K562 (cell line): ENCODE data around the gene ASZ1. TPM values are rescaled to one million over a fixed set of nuclear protein-coding genes. Genes with fewer than 3 reads are reported as not detected.

Experiments
- ATAC-seq: fragments of 200-7000 bp; cut with Tn5 transposase; 3 replicates; pipeline ENCODE4 v1.9.1; 2020; ENCODE audit warnings: moderate library complexity
- BruUV-seq: library from RNA; stranded (reverse); fragments of 400-500 nt; replicated peaks from 2 replicates; lab custom pipeline; 2021; lab: Mats Ljungman, UMichigan
- CTCF ChIA-PET: fragments of 300-600 bp; formaldehyde crosslinking; extraction: SDS; loops from one replicate; lab custom pipeline; 2021; ENCODE audit warnings: low intra/inter-chr PET ratio; lab: Yijun Ruan, JAX
- POLR2A ChIA-PET: fragments of 300-600, 350-650 bp; sonication (Branson Sonifier 250); formaldehyde crosslinking; extraction: SDS; loops from one replicate; lab custom pipeline; 2021; ENCODE audit warnings: antibody characterized with exemption, inconsistent platforms; lab: Yijun Ruan, JAX
- DNase-seq, 4 experiments: peaks; one replicate each; pipeline versions ENCODE4 v3.0.0 to v3.0.0-alpha.2; 2011 to 2018; ENCODE audit warnings: low spot score in 3 of 4, mixed read lengths in 3 of 4; ENCODE audit errors: extremely low read depth in 1 of 4
- FAIRE-seq: peaks from 2 replicates; lab custom pipeline; 2011; peaks lifted over from hg19 to GRCh38; lab: Jason Lieb, UNC
- H2AFZ ChIP-seq: 2 replicates; pipeline ENCODE4 v1.6.0; 2011; ENCODE audit warnings: low read depth, low read length, control low read depth, inconsistent platforms
- H3K27ac ChIP-seq: fragments of 200-600 bp; 3 replicates; pipeline ENCODE4 v1.8.0; 2011; ENCODE audit warnings: low read depth, mild to moderate bottlenecking, control low read depth, inconsistent platforms, low read length, moderate library complexity, mixed read lengths; ENCODE audit errors: extremely low read depth
- H3K27me3 ChIP-seq, 2 experiments: fragments of 300-600 bp in 1 of 2; 2 replicates in 1 of 2; 3 replicates in 1 of 2; pipeline versions ENCODE4 v1.6.0 to v1.8.0; 2011; ENCODE audit warnings: inconsistent platforms in 2 of 2, low read length in 2 of 2, mild to moderate bottlenecking in 1 of 2, mixed read lengths in 1 of 2, moderate library complexity in 1 of 2; ENCODE audit not compliant: control insufficient read depth in 2 of 2, insufficient read depth in 2 of 2
- H3K36me3 ChIP-seq: fragments of 300-600 bp; 3 replicates; pipeline ENCODE4 v1.8.0; 2011; ENCODE audit warnings: mild to moderate bottlenecking, low read length, inconsistent platforms; ENCODE audit not compliant: control insufficient read depth, insufficient read depth
- H3K4me1 ChIP-seq, 2 experiments: fragments of 200-600 bp in 1 of 2; replicated peaks in 1 of 2; 2 replicates in 1 of 2; 3 replicates in 1 of 2; pipeline versions ENCODE4 v1.5.1 to v1.8.0; 2011; ENCODE audit warnings: inconsistent platforms in 2 of 2, low read length in 2 of 2, mild to moderate bottlenecking in 1 of 2, mixed read lengths in 1 of 2, moderate library complexity in 1 of 2; ENCODE audit not compliant: control insufficient read depth in 2 of 2, insufficient read depth in 2 of 2
- H3K4me2 ChIP-seq: 2 replicates; pipeline ENCODE4 v1.6.1; 2011; ENCODE audit warnings: low read length, control low read depth, inconsistent platforms, mixed read lengths; ENCODE audit not compliant: insufficient read depth
- H3K4me3 ChIP-seq: fragments of 200-600 bp; sonication (generic), shearing (Covaris generic); 2 replicates; pipeline ENCODE4 v1.5.1; 2016; ENCODE audit warnings: control low read depth, inconsistent platforms
- H3K79me2 ChIP-seq: fragments of 200-600 bp; 3 replicates; pipeline ENCODE4 v1.8.0; 2011; ENCODE audit warnings: low read length, inconsistent platforms; ENCODE audit not compliant: control insufficient read depth, insufficient read depth
- H3K9ac ChIP-seq, 2 experiments: 2 replicates each; pipeline versions ENCODE4 v1.6.0 to v1.6.1; 2011; ENCODE audit warnings: low read depth in 2 of 2, low read length in 2 of 2, control low read depth in 1 of 2, inconsistent platforms in 1 of 2, mild to moderate bottlenecking in 1 of 2, mixed read lengths in 1 of 2; ENCODE audit not compliant: insufficient read depth in 1 of 2
- H3K9me1 ChIP-seq: one replicate; pipeline ENCODE4 v1.6.0; 2011; ENCODE audit warnings: inconsistent platforms, mild to moderate bottlenecking, low read length, moderate library complexity; ENCODE audit not compliant: control insufficient read depth, insufficient read depth
- H3K9me3 ChIP-seq: replicated peaks from 2 replicates; pipeline ENCODE4 v1.5.1; 2011; ENCODE audit warnings: low read depth, low read length, inconsistent platforms; ENCODE audit not compliant: control insufficient read depth, insufficient read depth
- H4K20me1 ChIP-seq: replicated peaks from 2 replicates; pipeline ENCODE4 v1.6.1; 2011; ENCODE audit warnings: low read length, inconsistent platforms, mixed read lengths; ENCODE audit not compliant: control insufficient read depth, insufficient read depth
- AFF4 ChIP-seq: sonication (generic); formaldehyde crosslinking; IDR thresholded peaks from 2 replicates; pipeline ENCODE4 v1.8.0; 2023; ENCODE audit warnings: mild to moderate bottlenecking, missing genetic modification reagents
- CAMTA2 ChIP-seq: fragments of 250-450 bp; sonication (Bioruptor Pico); conservative IDR thresholded peaks from 2 replicates; pipeline ENCODE4 v1.5.1; 2022
- ERF ChIP-seq: fragments of 450-650 bp; formaldehyde crosslinking; IDR thresholded peaks from 2 replicates; pipeline ENCODE4 v1.4.0; 2020; ENCODE audit warnings: mild to moderate bottlenecking, mixed read lengths
- GABPB1 ChIP-seq: sonication (generic); formaldehyde crosslinking; IDR thresholded peaks from 2 replicates; pipeline ENCODE4 v1.8.0; 2022; ENCODE audit warnings: mild to moderate bottlenecking, missing genetic modification reagents
- HOXB6 ChIP-seq: fragments of 250-450 bp; sonication (Bioruptor Pico); IDR thresholded peaks from 2 replicates; pipeline ENCODE4 v1.5.1; 2022; ENCODE audit warnings: mild to moderate bottlenecking, borderline replicate concordance
- LCOR ChIP-seq: sonication (generic); formaldehyde crosslinking; IDR thresholded peaks from 2 replicates; pipeline ENCODE4 v1.8.0; 2022; ENCODE audit warnings: mild to moderate bottlenecking, missing genetic modification reagents
- MIER1 ChIP-seq: fragments of 450-650 bp; IDR thresholded peaks from 2 replicates; pipeline ENCODE4 v1.6.1; 2016; ENCODE audit warnings: antibody characterized with exemption, mild to moderate bottlenecking, low read depth
- MITF ChIP-seq: IDR thresholded peaks from 2 replicates; pipeline ENCODE4 v1.6.1; 2014; ENCODE audit warnings: antibody characterized with exemption
- MTA1 ChIP-seq: fragments of 450-650 bp; IDR thresholded peaks from 2 replicates; pipeline ENCODE4 v1.6.1; 2017; ENCODE audit warnings: borderline replicate concordance
- PKNOX1 ChIP-seq: fragments of 450-650 bp; IDR thresholded peaks from 2 replicates; pipeline ENCODE4 v1.6.1; 2016
- PPARD ChIP-seq: fragments of 250-450 bp; sonication (Bioruptor Pico); IDR thresholded peaks from 2 replicates; pipeline ENCODE4 v1.8.0; 2022; ENCODE audit warnings: inconsistent platforms, mild to moderate bottlenecking, moderate library complexity
- PURB ChIP-seq: sonication (generic); formaldehyde crosslinking; IDR thresholded peaks from 2 replicates; pipeline ENCODE4 v1.9.0; 2021; ENCODE audit warnings: low read depth, mild to moderate bottlenecking, missing genetic modification reagents
- SLC30A9 ChIP-seq: fragments of 250-450 bp; sonication (Bioruptor Pico); IDR thresholded peaks from 2 replicates; pipeline ENCODE4 v1.8.0; 2022; ENCODE audit warnings: mild to moderate bottlenecking, moderate library complexity
- SMARCC2 ChIP-seq: fragments of 450-650 bp; IDR thresholded peaks from 2 replicates; pipeline ENCODE4 v1.6.1; 2017; ENCODE audit warnings: antibody characterized with exemption, moderate library complexity, mild to moderate bottlenecking, low read depth
- SREBF2 ChIP-seq: sonication (generic); formaldehyde crosslinking; IDR thresholded peaks from 2 replicates; pipeline ENCODE4 v1.4.0; 2020; ENCODE audit warnings: mild to moderate bottlenecking, missing genetic modification reagents
- TARDBP ChIP-seq: fragments of 450-650 bp; IDR thresholded peaks from 2 replicates; pipeline ENCODE4 v1.6.1; 2016
- ZNF253 ChIP-seq: fragments of 250-450 bp; sonication (Bioruptor Pico); conservative IDR thresholded peaks from 2 replicates; pipeline ENCODE4 v1.6.1; 2021; ENCODE audit warnings: mild to moderate bottlenecking
- WGBS: fragments of 100-300 bp; shearing (Covaris generic); methylation state at CpG from one replicate; pipeline ENCODE4 v1.1.6; 2016; ENCODE audit warnings: low coverage, mixed read lengths; ENCODE audit not compliant: insufficient coverage; ENCODE audit errors: missing lambda C conversion rate; 5-methylcytosine and 5-hydroxymethylcytosine counted together
- in situ Hi-C: fragments of 300-500 bp; cut with MboI; formaldehyde crosslinking; loops from 4 replicates; pipeline ENCODE4 v1.15.0; 2018; ENCODE audit warnings: inconsistent platforms, mixed read lengths
- intact Hi-C: fragments of 100-400 bp; cut with micrococcal nuclease; formaldehyde crosslinking; loops from 2 replicates; pipeline ENCODE4 v1.14.2; 2022
- polyA plus RNA-seq, 8 experiments: library from polyadenylated mRNA; depleted of rRNA in 4 of 8; stranded (reverse) in 5 of 8; unstranded in 3 of 8; fragments of >200 nt; fragmentation: Nextera tagmentation in 2 of 8; fragmentation: Illumina TruSeq in 1 of 8; extraction: Ambion mirVana in 2 of 8; extraction: Trizol in 1 of 8; gene quantifications; 2 replicates each; pipeline versions ENCODE4 v1.2.1 to v1.2.3, GENCODE V29; 2011 to 2014; ENCODE audit warnings: inconsistent platforms in 1 of 8, missing spikeins in 1 of 8
- total RNA-seq, 7 experiments: library from RNA; depleted of rRNA in 6 of 7; stranded (reverse); fragments of >200 nt in 6 of 7; fragmentation: Illumina TruSeq in 2 of 7; extraction: Trizol in 2 of 7; gene quantifications; 2 replicates each; pipeline versions ENCODE4 v1.2.1 to v1.2.3, GENCODE V29; 2011 to 2021; ENCODE audit warnings: low replicate concordance in 1 of 7

ASZ1 gene
- total and polyA plus RNA-seq, 9 of the 15 experiments (the other 6 are each of a cell fraction or from before 2014, with no cell fraction given) = not detected

GRCh38 chr7:117470777-117471176, 43.5 kb upstream of the ASZ1 start:
- DNase-seq (no peak), FAIRE-seq (no peak), ATAC-seq (no peak)
- Histone ChIP-seq H3K79me2 (no peaks in the 10 kb centered on the region), H3K9me3 (no peaks in the 10 kb centered on the region), H3K9me1 (no peaks in the 10 kb centered on the region), H3K4me2 (no peak overlapping the region), H3K36me3 (no peaks in the 10 kb centered on the region), H3K27me3 (no peaks in the 10 kb centered on the region), H3K4me1 (no peaks in the 10 kb centered on the region), H2AFZ (no peak overlapping the region), H3K27ac (no peak overlapping the region), H3K9ac (peak overlapping the region in 1 of 2 experiments; percentile 66; a peak in 1 of 4 replicates), H3K4me3 (no peak overlapping the region), H4K20me1 (no peaks in the 10 kb centered on the region)
- no peak for TF ChIP-seq MITF
- no peak for TF ChIP-seq SMARCC2
- TF ChIP-seq MTA1 = no peak
- no peak for TF ChIP-seq HOXB6 (CRISPR knock-in tag)
- TF ChIP-seq ERF (CRISPR knock-in tag) = no peak
- TF ChIP-seq PURB (CRISPR knock-in tag) = no peak
- TF ChIP-seq MIER1 = no peak
- no peak for TF ChIP-seq SLC30A9 (CRISPR knock-in tag)
- no peak for TF ChIP-seq TARDBP
- no peak for TF ChIP-seq GABPB1 (CRISPR knock-in tag)
- TF ChIP-seq PPARD (CRISPR knock-in tag) = no peak
- TF ChIP-seq ZNF253 (CRISPR knock-in tag) = no peak
- TF ChIP-seq PKNOX1 = no peak
- TF ChIP-seq LCOR (CRISPR knock-in tag) = no peak
- no peak for TF ChIP-seq AFF4
- TF ChIP-seq CAMTA2 = no peak
- no peak for TF ChIP-seq SREBF2
- no TSS peak for BruUV-seq
- 0% methylated on average over 5 of the region's 5 CpGs for WGBS
- ChIA-PET POLR2A (no interaction called here), CTCF (no interaction called here)
- intact Hi-C loops (no loop called here), in situ Hi-C loops (no loop called here)
